Liver (tissue), 9 donors: ENCODE results near the gene OR2W3. TPM values are rescaled to one million over a fixed set of nuclear protein-coding genes. Genes with fewer than 3 reads are reported as not detected.

Experiments
- DNase-seq: peaks from one replicate; pipeline ENCODE4 v3.0.0-alpha.2; 2017; ENCODE audit warnings: low spot score
- H3K27ac ChIP-seq, 2 donors: one replicate each; pipeline ENCODE4 v1.7.0; 2013; ENCODE audit warnings: inconsistent platforms in 2 of 2, low read length in 2 of 2, control low read depth in 1 of 2, low read depth in 1 of 2, mild to moderate bottlenecking in 1 of 2
- H3K27me3 ChIP-seq, 4 donors: one replicate each; pipeline versions ENCODE4 v1.6.1 to v1.7.0; 2013; ENCODE audit warnings: low read length in 3 of 4, inconsistent platforms in 1 of 4, mild to moderate bottlenecking in 1 of 4, moderate library complexity in 1 of 4; ENCODE audit not compliant: control insufficient read depth in 4 of 4, insufficient read depth in 4 of 4
- H3K36me3 ChIP-seq, 4 donors: one replicate each; pipeline versions ENCODE4 v1.6.1 to v1.7.0; 2013; ENCODE audit warnings: low read length in 3 of 4, mild to moderate bottlenecking in 3 of 4, low read depth in 1 of 4, moderate library complexity in 1 of 4; ENCODE audit not compliant: control insufficient read depth in 4 of 4, insufficient read depth in 3 of 4
- H3K4me1 ChIP-seq, 4 donors: one replicate each; pipeline versions ENCODE4 v1.6.1 to v1.7.0; 2013; ENCODE audit warnings: low read length in 3 of 4, mild to moderate bottlenecking in 3 of 4, moderate library complexity in 1 of 4; ENCODE audit not compliant: control insufficient read depth in 4 of 4, insufficient read depth in 4 of 4
- H3K4me3 ChIP-seq, 3 donors: one replicate each; pipeline versions ENCODE4 v1.6.1 to v1.7.0; 2013; ENCODE audit warnings: low read length in 3 of 3, control low read depth in 1 of 3, low read depth in 1 of 3, mild to moderate bottlenecking in 1 of 3
- H3K9ac ChIP-seq, 2 donors: one replicate each; pipeline ENCODE4 v1.7.0; 2013; ENCODE audit warnings: low read length in 2 of 2, mild to moderate bottlenecking in 2 of 2, moderate library complexity in 2 of 2, control low read depth in 1 of 2, low read depth in 1 of 2
- H3K9me3 ChIP-seq, 4 donors: one replicate each; pipeline versions ENCODE4 v1.6.1 to v1.7.0; 2013; ENCODE audit warnings: low read length in 3 of 4; ENCODE audit not compliant: control insufficient read depth in 4 of 4
- ATF3 ChIP-seq: IDR thresholded peaks from 2 replicates; pipeline ENCODE4 v1.6.1; 2016; ENCODE audit warnings: antibody characterized with exemption
- CTCF ChIP-seq: fragments of 150-350 bp; IDR thresholded peaks from 2 replicates; pipeline ENCODE4 v1.5.1; 2017; ENCODE audit warnings: improper control_type of control experiment, low read depth, low read length; ENCODE audit not compliant: missing input control
- EGR1 ChIP-seq, 2 donors: IDR thresholded peaks; 2 replicates each; pipeline ENCODE4 v1.6.1; 2016 to 2018; ENCODE audit warnings: antibody characterized with exemption in 2 of 2, low read depth in 2 of 2
- FOXA1 ChIP-seq: IDR thresholded peaks from 2 replicates; pipeline ENCODE4 v1.6.1; 2016; ENCODE audit warnings: antibody characterized with exemption
- FOXA2 ChIP-seq: IDR thresholded peaks from 2 replicates; pipeline ENCODE4 v1.6.1; 2016; ENCODE audit warnings: antibody characterized with exemption
- GABPA ChIP-seq, 2 donors: IDR thresholded peaks in 1 of 2; conservative IDR thresholded peaks in 1 of 2; 2 replicates each; pipeline ENCODE4 v1.6.1; 2016; ENCODE audit warnings: antibody characterized with exemption in 2 of 2, mild to moderate bottlenecking in 1 of 2, moderate library complexity in 1 of 2
- HNF4A ChIP-seq, 2 donors: conservative IDR thresholded peaks; 2 replicates each; pipeline ENCODE4 v1.6.1; 2016; ENCODE audit warnings: antibody characterized with exemption in 2 of 2, mild to moderate bottlenecking in 2 of 2
- HNF4G ChIP-seq: IDR thresholded peaks from 2 replicates; pipeline ENCODE4 v1.6.1; 2016; ENCODE audit warnings: antibody characterized with exemption
- JUND ChIP-seq, 2 donors: IDR thresholded peaks; 2 replicates each; pipeline ENCODE4 v1.6.1; 2016; ENCODE audit warnings: antibody characterized with exemption in 2 of 2
- MAX ChIP-seq: IDR thresholded peaks from 2 replicates; pipeline ENCODE4 v1.6.1; 2016; ENCODE audit warnings: antibody characterized with exemption
- NR2F2 ChIP-seq: IDR thresholded peaks from 2 replicates; pipeline ENCODE4 v1.6.1; 2016; ENCODE audit warnings: antibody characterized with exemption
- RAD21 ChIP-seq, 2 donors: IDR thresholded peaks; 2 replicates each; pipeline ENCODE4 v1.6.1; 2016; ENCODE audit warnings: antibody characterized with exemption in 2 of 2, mild to moderate bottlenecking in 2 of 2
- REST ChIP-seq: IDR thresholded peaks from 2 replicates; pipeline ENCODE4 v1.6.1; 2016; ENCODE audit warnings: antibody characterized with exemption, mild to moderate bottlenecking
- RXRA ChIP-seq, 2 donors: IDR thresholded peaks; 2 replicates each; pipeline ENCODE4 v1.6.1; 2017 to 2018; ENCODE audit warnings: antibody characterized with exemption in 2 of 2, mild to moderate bottlenecking in 1 of 2
- SP1 ChIP-seq: IDR thresholded peaks from 2 replicates; pipeline ENCODE4 v1.6.1; 2018; ENCODE audit warnings: antibody characterized with exemption, mild to moderate bottlenecking
- TAF1 ChIP-seq: conservative IDR thresholded peaks from 2 replicates; pipeline ENCODE4 v1.6.1; 2016; ENCODE audit warnings: antibody characterized with exemption, mild to moderate bottlenecking
- YY1 ChIP-seq: IDR thresholded peaks from 2 replicates; pipeline ENCODE4 v1.6.1; 2016; ENCODE audit warnings: antibody characterized with exemption, mild to moderate bottlenecking
- ZBTB33 ChIP-seq: IDR thresholded peaks from 2 replicates; pipeline ENCODE4 v1.6.1; 2016; ENCODE audit warnings: antibody characterized with exemption
- WGBS: extraction: QIAGEN DNeasy Blood & Tissue Kit; methylation state at CpG from one replicate; pipeline ENCODE4 v1.1.7; 2013; 5-methylcytosine and 5-hydroxymethylcytosine counted together
- polyA plus RNA-seq, 2 donors: library from polyadenylated mRNA; stranded (reverse) in 1 of 2; unstranded in 1 of 2; fragments of 200-250 nt in 1 of 2; fragments of >200 nt in 1 of 2; fragmentation: Nextera tagmentation in 1 of 2; extraction: Ambion mirVana in 1 of 2; gene quantifications; one replicate each; pipeline versions ENCODE4 v1.2.1 to v1.2.3, GENCODE V29; 2013 to 2015
- total RNA-seq, 2 donors: library from RNA; depleted of rRNA; stranded (reverse); fragments of >200 nt; gene quantifications; one replicate each; pipeline ENCODE4 v1.2.3, GENCODE V29; 2014
- donor health status: healthy.
- donor health status: healthy.
- donor health status: healthy.
- donor health status: healthy.
- donor health status: healthy.

Gene OR2W3
- total and polyA plus RNA-seq, 4 donors: 13.4 TPM; not detected in 3

GRCh38 chr1:247845693-247846017, 49.7 kb upstream of the OR2W3 start:
- no peak for DNase-seq
- 58% methylated on average over 5 of the region's 5 CpGs for WGBS
- no peak for TF ChIP-seq HNF4A (conservative IDR thresholded peaks at IDR 0.05)
- no peak for TF ChIP-seq ATF3
- TF ChIP-seq FOXA1: no peak
- no peak for TF ChIP-seq MAX
- no peak for TF ChIP-seq YY1
- no peak for TF ChIP-seq JUND (IDR thresholded peaks at IDR 0.05)
- no peak for TF ChIP-seq EGR1 (IDR thresholded peaks at IDR 0.05; ENCODE audit: low read depth in 2 of 2)
- TF ChIP-seq SP1: no peak
- TF ChIP-seq RXRA (IDR thresholded peaks at IDR 0.05): no peak
- no peak for TF ChIP-seq HNF4G
- no peak for TF ChIP-seq NR2F2
- no peak for TF ChIP-seq GABPA (IDR thresholded peaks at IDR 0.05 in 1 of 2, conservative IDR thresholded peaks at IDR 0.05 in 1 of 2)
- H3K27me3 ChIP-seq: no peaks in the 10 kb centered on the region
- H3K4me3 ChIP-seq: no peak overlapping the region
- H3K27ac ChIP-seq: no peak overlapping the region
- H3K36me3 ChIP-seq: no peaks in the 10 kb centered on the region
- no peak overlapping the region for H3K9ac ChIP-seq
- no peaks in the 10 kb centered on the region for H3K4me1 ChIP-seq
- no peaks in the 10 kb centered on the region for H3K9me3 ChIP-seq

- WGBS: 81% methylated on average over 7 of the region's 7 CpGs
Measured at GRCh38 chr1:247848346-247848745, 47.0 kb upstream of the OR2W3 start.

More at GRCh38 chr1:247848346-247848745, 47.0 kb upstream of the OR2W3 start:
- TF ChIP-seq CTCF (no peak), NR2F2 (no peak), TAF1 (no peak), RAD21 (IDR thresholded peaks at IDR 0.05) (no peak), FOXA2 (no peak), FOXA1 (no peak), GABPA (IDR thresholded peaks at IDR 0.05 in 1 of 2, conservative IDR thresholded peaks at IDR 0.05 in 1 of 2) (no peak), ZBTB33 (no peak), SP1 (no peak), HNF4A (conservative IDR thresholded peaks at IDR 0.05) (no peak), ATF3 (no peak), YY1 (no peak), EGR1 (IDR thresholded peaks at IDR 0.05; ENCODE audit: low read depth in 2 of 2) (no peak), JUND (IDR thresholded peaks at IDR 0.05) (no peak), MAX (no peak), HNF4G (no peak), REST (no peak)
- Histone ChIP-seq H3K27me3 (no peaks in the 10 kb centered on the region), H3K9ac (no peak overlapping the region), H3K9me3 (no peaks in the 10 kb centered on the region), H3K27ac (no peak overlapping the region), H3K4me3 (no peak overlapping the region), H3K36me3 (no peaks in the 10 kb centered on the region), H3K4me1 (no peaks in the 10 kb centered on the region)
- no peak for DNase-seq
